GM19043 (cell line): ENCODE results near the gene PKNOX2.

Experiments
- ATAC-seq: cut with Tn5 transposase; IDR thresholded peaks from one replicate; pipeline ENCODE4 v1.9.1; 2021; ENCODE audit warnings: low read depth; ENCODE audit not compliant: unreplicated experiment

PKNOX2 gene

GRCh38 chr11:125348141-125348651 lies 183.6 kb downstream of the PKNOX2 start:
- ATAC-seq, result no peak

GRCh38 chr11:125348674-125349309 lies 184.2 kb downstream of the PKNOX2 start:
- ATAC-seq, result no peak

- no peak for ATAC-seq
These were observed 185.9 kb downstream of the PKNOX2 start for GRCh38 chr11:125350206-125351032.

- ATAC-seq, result no peak
These were observed 186.7 kb downstream of the PKNOX2 start for GRCh38 chr11:125351033-125351867.

- no peak for ATAC-seq
These were observed 187.3 kb downstream of the PKNOX2 start for GRCh38 chr11:125351868-125352250.

- ATAC-seq, result no peak
These were observed 192.2 kb downstream of the PKNOX2 start for GRCh38 chr11:125356797-125357196.

GRCh38 chr11:125357551-125357950 lies 193.0 kb downstream of the PKNOX2 start:
- no peak for ATAC-seq

GRCh38 chr11:125358254-125358840 lies 193.8 kb downstream of the PKNOX2 start:
- ATAC-seq, result no peak

GRCh38 chr11:125359130-125359529 lies 194.6 kb downstream of the PKNOX2 start:
- no peak for ATAC-seq

- no peak for ATAC-seq
These were observed 195.5 kb downstream of the PKNOX2 start for GRCh38 chr11:125360066-125360465.

- no peak for ATAC-seq
These were observed 199.7 kb downstream of the PKNOX2 start for GRCh38 chr11:125364121-125364826.

GRCh38 chr11:125365196-125365931 lies 200.8 kb downstream of the PKNOX2 start:
- no peak for ATAC-seq

- ATAC-seq, result no peak
These were observed 203.2 kb downstream of the PKNOX2 start for GRCh38 chr11:125367710-125368109.

- ATAC-seq, result no peak
These were observed 204.2 kb downstream of the PKNOX2 start for GRCh38 chr11:125368757-125369156.

- no peak for ATAC-seq
These were observed 205.3 kb downstream of the PKNOX2 start for GRCh38 chr11:125369808-125370207.

GRCh38 chr11:125370561-125371389 lies 206.2 kb downstream of the PKNOX2 start:
- ATAC-seq, result no peak

GRCh38 chr11:125371431-125371935 lies 206.9 kb downstream of the PKNOX2 start:
- ATAC-seq, result no peak

GRCh38 chr11:125372088-125372487 lies 207.5 kb downstream of the PKNOX2 start:
- no peak for ATAC-seq
